Stimulated activated CD8-positive, alpha-beta memory T cell treated with anti-CD3 and anti-CD28 coated beads, Interleukin-7, amount 100 ng/mL, for 24 hours (primary cell): ENCODE data around the gene DRP2.
"Not testable (repeated sequence)": the region's sequence is repeated elsewhere in the genome, so short reads cannot be mapped to it uniquely, and the experiment has no call there.

Experiments
- DNase-seq: peaks from one replicate; pipeline ENCODE4 v3.0.0-alpha.2; 2020; ENCODE audit warnings: low read depth

DRP2 gene

DNA sequence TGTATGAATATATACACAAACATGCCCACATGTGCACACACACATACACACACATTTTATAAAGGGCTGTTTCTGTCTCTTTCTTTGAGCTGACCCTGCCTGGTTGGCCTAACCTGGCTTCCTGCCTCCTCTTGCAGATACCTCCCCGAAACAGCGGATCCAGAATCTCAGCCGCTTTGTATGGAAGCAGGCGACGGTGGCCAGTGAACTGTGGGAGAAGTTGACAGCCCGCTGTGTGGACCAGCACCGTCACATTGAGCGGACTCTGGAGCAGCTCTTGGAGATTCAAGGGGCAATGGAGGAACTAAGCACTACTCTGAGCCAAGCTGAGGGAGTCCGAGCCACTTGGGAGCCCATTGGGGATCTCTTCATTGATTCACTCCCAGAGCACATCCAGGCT lies 21.9 kb downstream of the DRP2 start:
- DNase-seq, result no peak

DNA sequence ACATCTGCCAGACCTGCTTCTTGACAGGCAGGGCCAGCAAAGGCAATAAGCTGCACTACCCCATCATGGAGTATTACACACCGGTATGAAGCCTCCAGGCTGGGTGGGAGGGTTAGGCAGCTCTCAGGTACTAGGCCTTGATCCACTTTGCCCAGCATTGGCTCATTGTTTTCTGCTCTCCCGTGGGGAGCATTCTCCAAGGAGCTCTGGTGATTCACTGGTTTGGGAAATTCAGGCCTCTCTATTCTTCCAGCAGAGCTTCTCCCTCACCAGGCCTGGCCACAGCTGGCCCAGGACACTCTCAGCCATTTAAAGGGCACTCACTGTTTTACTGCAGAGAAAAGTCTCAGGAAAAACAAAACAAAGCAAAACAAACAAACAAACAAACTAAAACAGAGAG lies 33.0 kb downstream of the DRP2 start:
- DNase-seq, result no peak

DNA sequence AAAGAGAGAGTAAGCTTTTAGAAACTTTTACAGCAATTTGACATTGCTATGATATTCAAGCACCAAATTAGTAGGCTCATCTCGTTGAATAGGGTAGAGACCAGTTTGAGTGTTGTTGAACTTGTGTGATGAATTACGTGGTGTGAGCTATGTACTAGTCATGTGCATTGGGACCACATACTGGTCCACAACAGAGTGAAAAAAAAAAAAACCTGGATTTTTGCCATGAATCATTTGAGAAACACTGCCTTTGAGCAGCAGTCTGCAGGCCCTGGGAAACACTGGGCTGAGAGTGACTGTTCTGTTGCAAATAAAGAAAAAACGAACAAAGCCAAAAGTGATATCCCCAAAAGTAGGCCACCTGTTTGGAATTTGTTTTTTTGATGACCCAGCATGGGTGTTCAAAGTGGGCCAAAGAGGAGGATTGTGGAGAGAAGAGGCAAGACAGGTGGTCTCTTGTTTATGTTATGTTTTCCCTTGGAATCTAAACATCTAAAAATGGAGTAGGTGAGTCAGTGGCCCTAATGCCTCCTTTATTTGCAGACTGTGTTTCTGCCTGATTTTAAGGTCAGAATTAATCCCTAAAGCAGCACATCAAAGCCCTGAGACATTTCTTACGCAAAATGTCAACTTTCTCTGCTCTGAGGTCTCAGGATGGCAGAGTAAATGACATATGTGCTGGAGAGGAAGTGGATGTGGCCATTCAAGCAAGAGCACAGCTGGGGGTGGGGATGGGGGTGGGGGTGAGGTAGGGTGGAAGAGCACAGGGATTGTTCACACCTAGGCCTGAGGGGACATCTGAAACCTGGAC lies 38.1 kb downstream of the DRP2 start:
- DNase-seq, result no peak

DNA sequence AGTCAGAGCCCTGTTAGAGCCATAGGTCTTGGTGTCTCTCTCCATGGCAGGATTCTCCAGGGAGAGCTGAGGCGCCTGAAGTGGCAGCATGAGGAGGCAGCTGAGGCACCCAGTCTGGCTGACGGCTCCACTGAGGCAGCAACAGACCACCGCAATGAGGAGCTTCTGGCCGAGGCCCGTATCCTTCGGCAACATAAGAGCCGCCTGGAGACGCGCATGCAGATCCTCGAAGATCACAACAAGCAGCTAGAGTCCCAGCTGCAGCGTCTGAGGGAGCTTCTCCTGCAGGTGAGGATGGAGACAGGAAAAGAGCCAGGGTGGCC lies 38.6 kb downstream of the DRP2 start:
- DNase-seq, result no peak

DNA sequence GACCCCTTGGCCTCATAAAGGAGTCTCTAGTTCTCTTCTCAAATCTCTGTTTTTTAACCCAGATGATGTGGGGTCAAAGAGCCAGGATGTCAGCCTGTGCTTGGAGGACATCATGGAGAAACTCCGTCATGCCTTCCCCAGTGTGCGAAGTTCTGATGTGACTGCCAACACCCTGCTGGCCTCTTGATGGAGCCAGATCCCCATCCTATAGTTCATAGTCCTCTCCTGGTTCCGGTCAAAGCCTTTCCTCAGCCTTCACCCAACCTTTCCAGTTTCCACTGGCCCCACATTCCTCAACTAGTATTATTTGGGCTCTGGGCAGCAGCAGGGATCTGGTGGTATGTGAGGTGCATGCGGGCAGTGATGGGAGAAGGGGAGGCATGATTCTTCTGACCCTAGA lies 40.8 kb downstream of the DRP2 start:
- no peak for DNase-seq

DNA sequence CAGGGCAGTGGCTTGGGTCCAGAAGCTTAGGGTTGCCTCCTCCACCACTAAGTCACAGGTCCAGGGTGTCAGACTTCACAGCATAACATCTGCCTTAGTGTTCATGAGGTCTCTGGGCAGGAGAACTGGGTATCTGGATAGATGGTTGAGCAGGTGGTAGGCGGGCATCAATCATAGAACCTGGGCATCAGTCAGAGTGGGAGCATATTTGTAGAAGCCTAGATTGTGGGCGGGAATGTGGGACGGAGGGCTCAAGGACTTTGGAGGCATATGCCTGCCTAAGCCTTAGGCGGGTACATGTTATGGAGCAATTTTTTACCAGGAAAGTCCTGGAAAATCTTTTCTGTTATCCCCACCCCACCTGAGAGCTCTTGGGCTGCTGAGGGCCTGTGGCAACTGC lies 43.0 kb downstream of the DRP2 start:
- DNase-seq, result no peak

DNA sequence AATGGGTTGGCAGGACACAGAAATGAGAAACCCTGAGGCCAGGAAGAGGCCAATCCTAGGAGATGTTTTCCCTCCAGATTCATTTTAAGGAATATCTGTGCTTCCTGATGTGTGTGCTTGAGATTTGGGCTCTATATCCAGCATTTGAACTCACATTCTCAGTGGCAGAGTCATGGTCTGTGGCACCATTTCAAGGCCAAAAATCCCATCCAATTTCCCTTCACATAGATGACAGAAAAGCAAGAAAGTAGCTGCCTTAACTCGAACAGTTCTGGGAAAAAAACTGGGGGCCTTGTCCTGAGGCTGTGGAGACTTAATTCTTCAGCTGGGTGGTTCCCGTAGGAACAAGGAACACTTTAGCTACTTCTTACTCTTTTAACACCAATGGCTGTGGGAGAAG lies 44.2 kb downstream of the DRP2 start:
- no peak for DNase-seq

DNA sequence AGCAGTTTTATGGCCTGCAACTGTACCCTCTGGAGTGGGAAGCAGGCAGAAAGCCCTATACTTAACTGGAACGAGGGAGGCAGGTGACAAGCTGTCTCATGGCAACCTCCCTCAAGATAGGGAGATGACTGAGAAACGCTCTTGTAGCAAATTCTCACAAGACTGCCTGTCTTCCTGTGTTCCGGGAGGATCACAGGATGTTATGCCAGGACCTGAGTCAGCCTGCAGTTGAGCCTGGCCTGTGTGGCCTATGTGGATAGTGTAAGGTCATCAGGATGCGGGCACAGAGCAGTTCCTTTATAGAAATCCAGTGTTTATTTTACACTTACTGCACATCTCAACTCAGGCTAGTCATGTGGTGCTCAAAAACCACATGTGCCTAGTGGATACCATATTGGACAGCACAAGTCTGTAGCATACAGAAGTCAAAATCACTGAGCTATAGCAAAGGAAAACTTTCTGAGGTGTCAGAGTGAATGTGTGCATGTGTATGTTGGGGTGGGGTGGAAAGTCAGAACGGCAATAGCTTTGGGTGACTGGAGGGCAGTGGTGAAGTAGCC lies 46.4 kb downstream of the DRP2 start:
- no peak for DNase-seq

DNA sequence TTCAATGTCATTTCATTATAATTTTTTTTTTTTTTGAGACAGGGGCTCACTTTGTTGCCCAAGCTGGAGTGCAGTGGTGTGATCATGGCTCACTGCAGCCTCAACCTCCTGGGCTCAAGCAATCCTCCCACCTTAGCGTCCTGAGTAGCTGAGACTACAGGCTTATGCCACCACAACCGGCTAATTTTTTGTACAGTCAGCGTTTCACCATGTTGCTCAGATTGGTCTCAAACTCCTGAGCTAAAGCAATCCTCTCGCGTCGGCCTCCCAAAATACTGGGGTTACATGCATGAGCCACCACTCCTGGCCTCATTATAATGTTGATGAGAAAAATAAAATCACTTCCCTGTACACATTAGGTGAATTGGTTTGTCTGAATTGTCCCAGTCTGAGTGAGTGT lies 54.6 kb downstream of the DRP2 start:
- no peak for DNase-seq

DNA sequence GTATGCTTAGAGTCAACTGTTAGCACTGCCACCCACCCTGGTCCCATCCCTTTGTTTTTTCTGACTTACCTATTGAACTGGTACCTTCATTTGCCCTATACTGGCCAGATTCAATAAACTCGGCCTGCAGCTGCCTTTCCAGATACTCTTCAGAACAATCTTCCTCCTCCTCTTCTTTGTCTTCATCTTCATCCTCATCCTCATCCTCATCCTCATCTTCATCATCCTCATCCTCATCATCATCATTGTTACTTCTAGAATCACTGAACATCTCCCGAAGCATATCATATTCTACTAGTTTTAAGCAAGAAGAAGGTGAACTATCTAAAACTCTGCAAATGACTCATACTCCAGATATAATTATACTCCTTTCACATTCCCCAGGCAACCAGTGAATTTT lies 56.7 kb downstream of the DRP2 start:
- no peak for DNase-seq

DNA sequence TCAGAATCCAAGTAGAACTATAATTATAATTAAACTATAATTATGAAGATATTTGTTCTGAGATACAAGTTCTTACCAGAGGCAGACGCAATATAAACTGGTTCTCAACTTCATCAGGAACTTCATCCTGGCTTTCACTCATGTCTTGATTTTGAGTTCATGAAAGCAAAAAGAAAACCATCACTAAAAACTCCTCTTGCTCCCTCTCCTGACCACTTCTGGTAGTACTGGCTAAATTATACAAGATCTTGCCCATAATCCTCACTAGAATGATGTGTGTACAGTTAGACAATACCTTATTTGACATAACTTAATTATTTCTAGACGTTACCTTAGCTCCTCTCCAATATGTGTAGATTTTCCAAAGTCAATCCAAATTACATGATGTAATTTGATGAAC lies 67.8 kb downstream of the DRP2 start:
- no peak for DNase-seq

DNA sequence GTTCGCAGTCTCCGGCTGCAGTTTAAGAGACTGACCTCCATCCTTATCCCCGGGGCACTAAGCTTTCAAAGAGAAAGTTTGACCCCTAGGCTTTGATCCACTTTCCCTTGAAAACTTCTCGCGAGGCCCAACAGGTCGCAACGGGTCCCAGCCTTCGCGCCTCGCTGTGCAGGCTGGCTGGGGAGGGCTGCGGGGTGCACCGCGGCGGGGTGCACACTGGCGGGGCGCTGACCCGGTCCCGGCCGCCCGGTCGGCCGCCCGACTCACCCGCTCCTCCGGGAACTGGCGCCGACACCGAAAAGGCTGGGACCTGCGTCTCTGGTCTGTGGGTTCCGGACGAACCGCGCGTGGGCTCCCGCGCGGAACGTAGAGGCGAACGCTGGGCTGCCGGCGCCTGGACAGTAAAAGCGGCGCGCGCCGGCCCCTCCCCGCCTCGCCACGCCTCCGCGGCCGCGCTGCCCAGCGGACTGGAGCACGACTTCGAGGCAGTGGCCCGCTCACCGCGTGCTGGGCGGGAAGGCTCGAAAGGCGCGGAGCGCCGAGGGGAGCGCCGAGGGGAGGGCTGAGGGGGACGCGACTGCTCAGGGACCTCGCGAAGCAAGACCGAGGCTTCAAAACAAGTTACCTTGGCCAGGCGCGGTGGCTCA lies 71.5 kb downstream of the DRP2 start, which contains the start of gene TAF7L:
Gene TAF7L (minus strand): TSS at position 378 of the 647 bp plus-strand sequence. CDS start 3,791 bp downstream, outside the sequence.
- DNase-seq, result no peak

DNA sequence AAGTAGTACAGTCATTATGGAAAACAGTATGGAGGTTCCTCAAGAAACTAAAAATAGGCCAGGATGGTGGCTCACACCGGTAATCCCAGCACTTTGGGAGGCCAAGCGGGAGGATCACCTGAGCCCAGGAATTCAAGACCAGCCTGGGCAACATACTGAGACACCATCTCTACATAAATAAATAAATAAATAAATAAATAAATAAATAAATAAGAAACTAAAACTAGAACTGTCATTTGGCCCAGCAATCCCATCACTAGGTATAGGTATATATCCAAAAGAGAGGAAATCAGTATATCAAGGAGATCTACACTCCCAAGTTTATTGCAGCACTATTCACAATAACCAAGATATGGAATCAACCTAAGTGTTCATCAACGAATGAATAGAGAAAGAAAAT lies 76.0 kb downstream of the DRP2 start:
- not testable (repeated sequence) for DNase-seq

DNA sequence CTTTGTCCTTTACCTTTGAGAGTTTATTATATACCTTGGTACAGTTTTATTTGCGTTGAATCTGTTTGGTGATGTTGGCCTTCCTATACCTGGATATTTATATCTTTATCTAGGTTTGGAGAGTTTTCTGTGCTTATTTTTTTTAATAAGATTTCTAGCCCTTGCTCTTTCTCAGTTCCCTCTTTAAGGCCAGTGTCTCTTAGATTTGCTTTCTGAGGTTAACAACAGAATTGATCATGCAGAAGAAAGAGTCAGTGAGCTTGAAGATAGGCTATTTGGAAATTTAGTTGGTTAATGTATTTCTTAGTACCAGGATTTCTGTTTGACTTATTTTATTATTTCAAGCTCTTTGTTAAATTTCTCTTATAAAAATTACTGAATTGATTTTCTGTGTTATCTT lies 84.2 kb downstream of the DRP2 start:
- no peak for DNase-seq
